ENCODE data around the gene RMP24.
"Not testable (repeated sequence)": the region's sequence is repeated elsewhere in the genome, so short reads cannot be mapped to it uniquely, and the experiment has no call there.

The RMP24 gene

DNA sequence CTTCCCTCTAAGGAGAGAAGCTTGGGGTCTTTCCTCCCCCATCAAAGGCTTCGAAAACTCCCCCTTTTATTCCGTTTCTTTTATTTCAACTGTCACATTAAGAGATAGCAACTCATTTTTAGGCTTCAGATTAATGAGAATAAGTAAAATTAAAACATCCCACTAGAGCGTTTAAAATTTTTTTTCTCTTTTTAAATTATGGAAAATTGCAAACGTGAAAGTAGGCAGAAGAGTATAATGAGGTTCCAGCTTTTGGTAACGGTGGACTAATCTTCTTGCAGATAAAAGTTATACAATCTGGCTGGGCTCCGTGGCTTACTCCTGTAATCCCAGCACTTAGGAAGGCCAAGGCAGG, 21.9 kb upstream of the RMP24 start:
- no peaks in the 10 kb centered on the region for H3K36me3 ChIP-seq

DNA sequence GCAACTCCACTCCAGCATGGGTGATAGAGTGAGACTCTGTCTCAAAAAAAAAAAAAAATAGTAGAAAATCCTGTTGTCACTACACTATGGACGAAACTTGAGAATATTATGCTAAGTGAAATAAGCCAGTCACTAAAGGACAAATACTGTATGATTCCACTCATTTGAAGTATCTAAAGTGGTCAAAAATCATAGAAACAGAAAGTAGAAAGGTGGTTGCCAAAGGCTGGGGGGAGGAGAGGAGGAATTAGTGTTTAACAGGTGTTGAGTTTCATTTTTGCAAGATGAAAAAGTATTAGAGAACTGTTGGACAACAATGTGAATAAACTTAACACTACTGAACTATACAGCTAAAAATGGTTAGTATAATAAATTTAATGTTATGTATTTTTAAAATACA, 18.8 kb upstream of the RMP24 start:
- Histone ChIP-seq H3K36me3 (no peaks in the 10 kb centered on the region), H3K27me3 (no peaks in the 10 kb centered on the region), H3K9me3 (peaks cover 3% of the 10 kb centered on the region; the same call in 1 of the 2 replicates), H3K4me3 (no peak overlapping the region)
- no peak for DNase-seq

More for the DNA sequence above, 21.9 kb upstream of the RMP24 start:
- Histone ChIP-seq H3K9me3 (no peaks in the 10 kb centered on the region), H3K27me3 (no peaks in the 10 kb centered on the region), H3K4me3 (no peak overlapping the region)
- DNase-seq = no peak

DNA sequence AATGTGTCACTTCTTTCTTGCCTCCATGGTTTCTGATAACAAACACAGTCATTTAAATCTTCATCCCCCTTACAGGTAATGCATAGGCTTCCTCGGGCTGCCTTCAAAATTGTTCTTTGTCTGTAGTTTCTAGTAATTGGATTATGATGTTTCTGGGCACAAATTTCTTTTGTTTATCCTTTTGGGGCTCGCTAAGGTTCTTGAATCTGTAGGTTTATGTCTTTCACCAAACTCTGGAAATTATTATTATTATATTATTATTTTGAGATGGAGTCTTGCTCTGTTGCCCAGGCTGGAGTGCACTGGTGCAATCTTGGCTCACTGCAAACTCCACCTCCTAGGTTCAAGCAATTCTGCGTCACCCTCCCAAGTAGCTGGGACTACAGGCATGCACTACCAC, 16.3 kb upstream of the RMP24 start:
- DNase-seq = no peak
- H3K4me3 ChIP-seq = no peak overlapping the region
- H3K9me3 ChIP-seq = peaks cover 3% of the 10 kb centered on the region; the same call in 1 of the 2 replicates
- H3K27me3 ChIP-seq = no peaks in the 10 kb centered on the region
- H3K36me3 ChIP-seq = no peaks in the 10 kb centered on the region

DNA sequence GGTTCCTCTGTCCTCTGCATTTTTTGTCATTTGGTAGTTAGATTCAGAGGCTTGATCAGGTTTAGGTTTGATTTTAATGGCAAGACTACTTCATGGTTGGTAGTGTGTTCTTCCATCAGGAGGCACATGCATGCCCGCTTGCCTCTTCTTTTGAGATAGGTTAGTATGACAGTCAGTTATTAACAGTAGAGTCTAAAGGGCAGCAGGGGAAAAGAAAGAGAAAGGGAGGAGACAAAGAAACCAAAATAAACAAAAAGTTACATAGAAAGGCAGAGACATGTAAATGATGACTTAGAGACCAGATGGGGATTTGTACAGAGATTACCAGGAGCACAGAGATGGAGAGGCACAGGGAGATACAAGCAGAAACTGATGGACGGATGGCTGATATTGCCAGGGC, 10.2 kb upstream of the RMP24 start:
- Histone ChIP-seq H3K9me3 (peaks cover 3% of the 10 kb centered on the region; the same call in 1 of the 2 replicates), H3K27me3 (no peaks in the 10 kb centered on the region), H3K4me3 (no peak overlapping the region), H3K36me3 (no peaks in the 10 kb centered on the region)
- DNase-seq = no peak

DNA sequence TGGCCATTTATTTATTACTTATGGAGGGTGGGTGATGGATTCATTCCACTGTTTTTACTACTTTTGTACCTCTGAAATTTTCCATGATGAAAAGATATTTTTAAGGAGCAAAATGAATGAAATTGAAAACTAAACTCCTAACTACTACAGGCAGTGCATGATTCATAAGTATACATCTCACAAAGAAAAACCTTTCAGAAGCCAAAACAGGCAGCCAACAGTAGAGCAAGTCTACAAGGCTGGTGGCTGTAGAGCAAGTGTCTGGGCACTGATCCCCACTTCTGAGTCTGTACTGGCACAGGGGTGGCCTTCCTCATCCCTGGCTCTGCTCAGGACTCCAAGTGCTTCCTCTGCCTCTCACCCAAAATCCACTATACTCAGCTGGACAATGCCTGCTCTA, 8.2 kb upstream of the RMP24 start:
- H3K27me3 ChIP-seq = no peaks in the 10 kb centered on the region
- no peaks in the 10 kb centered on the region for H3K9me3 ChIP-seq
- DNase-seq = no peak
- H3K4me3 ChIP-seq = no peak overlapping the region
- no peaks in the 10 kb centered on the region for H3K36me3 ChIP-seq

DNA sequence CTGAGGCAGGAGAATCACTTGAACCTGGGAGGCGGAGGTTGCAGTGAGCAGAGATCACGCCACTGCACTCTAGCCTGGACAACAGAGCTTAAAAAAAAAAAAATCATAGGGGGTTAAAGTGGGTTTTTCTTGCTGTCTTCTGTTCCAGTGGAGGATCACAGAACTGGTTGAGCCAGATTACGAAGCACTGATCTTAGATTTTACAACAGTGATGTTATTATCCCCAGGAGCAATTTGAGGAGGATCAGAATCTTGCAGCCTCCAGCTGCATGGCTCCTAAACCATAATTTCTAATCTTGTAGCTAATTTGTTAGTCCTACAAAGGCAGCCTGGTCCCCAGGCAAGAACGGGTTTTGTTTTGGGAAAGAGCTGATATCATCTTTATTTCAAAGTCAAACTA, 4.6 kb upstream of the RMP24 start:
- H3K36me3 ChIP-seq, DNase-seq, H3K4me3 ChIP-seq, H3K9me3 ChIP-seq, H3K27me3 ChIP-seq: not testable (repeated sequence)

DNA sequence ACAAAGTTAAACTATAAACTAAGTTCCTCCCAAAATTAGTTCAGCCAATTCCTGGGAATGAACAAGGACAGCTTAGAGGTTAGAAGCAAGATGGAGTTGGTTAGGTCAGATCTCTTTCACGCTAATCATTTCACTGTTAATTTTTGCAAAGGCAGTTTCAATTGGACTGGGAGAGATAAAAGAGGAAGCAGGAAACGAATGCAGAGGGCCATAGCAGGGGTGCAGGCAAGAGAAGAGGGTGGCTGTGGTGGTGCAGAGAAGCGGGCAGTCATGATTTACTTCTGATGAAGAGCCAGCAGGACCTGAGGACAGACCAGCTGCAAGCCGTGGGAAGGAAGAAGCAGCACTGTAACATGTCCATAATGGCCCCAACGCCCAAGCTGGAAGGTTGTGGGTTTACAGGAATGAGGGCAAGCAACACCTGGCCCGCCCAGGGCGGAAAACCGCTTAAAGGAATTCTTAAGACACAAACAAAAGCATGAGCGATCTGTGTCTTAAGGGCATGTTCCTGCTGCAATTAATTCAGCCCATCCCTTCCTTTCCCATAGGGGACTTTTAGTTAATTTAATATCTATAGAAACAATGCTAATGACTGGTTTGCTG, 4.1 kb upstream of the RMP24 start:
- Histone ChIP-seq H3K9me3 (no peaks in the 10 kb centered on the region), H3K27me3 (no peaks in the 10 kb centered on the region), H3K36me3 (no peaks in the 10 kb centered on the region), H3K4me3 (no peak overlapping the region)
- no peak for DNase-seq

DNA sequence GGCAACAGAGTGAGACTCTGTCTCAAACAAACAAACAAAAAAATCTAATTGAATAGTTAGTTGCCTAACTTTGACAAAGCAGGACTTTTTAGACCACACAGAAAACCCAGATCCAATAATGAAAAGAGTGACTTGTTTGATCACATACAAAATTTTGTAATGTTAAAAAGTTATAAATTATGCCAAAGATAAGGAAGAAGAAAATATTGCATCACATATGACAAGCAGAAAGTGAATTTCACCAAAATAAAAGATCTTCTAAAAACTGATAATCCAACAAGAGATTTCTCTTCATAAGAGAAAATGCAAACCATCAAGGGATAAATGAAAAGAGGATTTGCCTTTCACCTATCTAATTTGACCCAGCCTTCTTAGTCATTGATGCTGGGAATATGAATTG, 2.8 kb upstream of the RMP24 start:
- no peaks in the 10 kb centered on the region for H3K9me3 ChIP-seq
- H3K36me3 ChIP-seq = peaks cover 8% of the 10 kb centered on the region
- no peak overlapping the region for H3K4me3 ChIP-seq
- no peak for DNase-seq
- no peaks in the 10 kb centered on the region for H3K27me3 ChIP-seq

DNA sequence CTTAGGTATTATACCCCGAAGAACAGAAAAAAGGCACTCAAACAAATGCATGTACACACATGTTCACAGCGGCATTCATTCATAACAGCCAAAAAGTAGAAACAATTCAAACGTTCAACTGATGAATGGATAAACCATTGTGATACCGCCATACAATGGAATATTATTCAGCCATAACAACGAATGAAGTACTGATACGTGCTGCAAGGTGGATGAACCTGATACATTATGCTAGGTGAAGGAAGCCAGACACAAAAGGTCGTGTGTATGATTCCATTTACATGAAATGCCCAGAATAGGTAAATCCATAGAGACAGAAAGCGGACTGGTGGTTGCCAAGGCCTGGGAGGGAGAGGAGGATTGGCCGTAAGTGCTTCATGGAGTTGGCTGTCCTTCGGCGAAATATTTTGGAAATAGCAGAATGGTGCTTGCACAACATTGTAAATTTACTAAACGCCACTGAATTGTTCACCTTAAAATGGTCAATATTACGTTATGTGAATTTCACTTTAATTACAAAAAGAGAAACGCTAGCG, 750 bp upstream of the RMP24 start:
- H3K27me3 ChIP-seq = no peaks in the 10 kb centered on the region
- H3K36me3 ChIP-seq = peaks cover 26% of the 10 kb centered on the region
- no peak for DNase-seq
- peak overlapping the region; percentile 88 for H3K4me3 ChIP-seq
- no peaks in the 10 kb centered on the region for H3K9me3 ChIP-seq

DNA sequence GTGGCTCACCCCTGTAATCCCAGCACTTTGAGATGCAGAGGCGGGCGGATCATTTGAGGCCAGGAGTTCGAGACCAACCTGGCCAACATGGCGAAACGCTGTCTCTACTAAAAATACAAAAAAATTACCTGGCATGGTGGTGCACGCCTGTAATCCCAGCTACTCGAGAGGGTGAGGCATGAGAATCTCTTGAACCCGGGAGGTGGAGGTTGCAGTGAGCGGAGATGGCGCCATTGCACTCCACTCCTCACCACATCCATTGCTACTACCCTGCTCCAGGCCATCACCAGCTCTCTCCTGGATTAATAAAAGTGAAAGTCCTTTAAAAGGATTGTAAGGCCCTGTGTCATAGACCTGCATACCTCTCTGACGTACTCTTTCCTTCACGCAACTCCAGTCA, 1.2 kb downstream of the RMP24 start:
- H3K4me3 ChIP-seq = peak overlapping the region; percentile 88
- DNase-seq = no peak
- peaks cover 43% of the 10 kb centered on the region for H3K36me3 ChIP-seq
- H3K27me3 ChIP-seq = no peaks in the 10 kb centered on the region
- H3K9me3 ChIP-seq = no peaks in the 10 kb centered on the region

DNA sequence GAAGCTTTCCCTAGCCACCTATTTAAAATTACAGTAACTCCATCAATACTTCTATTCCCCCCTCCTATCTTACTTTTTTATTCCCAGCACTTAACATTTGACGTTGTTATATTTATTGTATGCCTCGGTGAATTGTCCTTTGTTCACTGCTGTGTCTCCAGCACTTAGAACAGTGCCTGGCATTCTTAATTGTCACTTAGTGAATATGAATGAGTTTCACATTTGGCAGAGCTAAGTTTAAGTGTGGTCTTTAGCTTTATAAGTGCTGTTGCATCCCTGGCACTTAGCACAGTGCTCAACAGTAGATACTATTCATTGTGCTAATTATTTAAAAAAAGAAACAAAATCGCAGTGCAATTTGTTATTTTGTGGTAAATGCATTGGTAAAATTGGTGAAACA, 1.7 kb downstream of the RMP24 start:
- Histone ChIP-seq H3K36me3 (peaks cover 48% of the 10 kb centered on the region), H3K9me3 (no peaks in the 10 kb centered on the region), H3K4me3 (no peak overlapping the region), H3K27me3 (no peaks in the 10 kb centered on the region)
- DNase-seq = no peak

DNA sequence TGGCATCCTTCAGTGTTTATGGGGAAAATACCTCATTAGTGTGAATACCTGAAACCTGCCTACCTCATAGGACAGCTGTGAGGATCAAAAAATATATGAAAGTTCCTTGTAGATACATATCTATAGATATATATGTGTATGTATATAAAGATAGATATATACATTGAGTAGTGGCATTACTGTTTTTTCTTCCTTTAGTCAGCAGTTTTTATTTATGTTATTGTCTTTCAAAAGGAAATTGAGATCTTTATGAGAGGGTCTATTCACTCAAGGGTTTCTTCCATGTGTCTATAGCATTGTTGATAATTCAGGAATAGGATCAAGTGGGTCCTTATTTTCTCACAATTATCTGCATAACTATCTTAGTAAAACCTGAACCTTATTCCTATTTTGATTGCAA, 6.6 kb downstream of the RMP24 start:
- no peaks in the 10 kb centered on the region for H3K27me3 ChIP-seq
- peaks cover 65% of the 10 kb centered on the region for H3K36me3 ChIP-seq
- H3K4me3 ChIP-seq = no peak overlapping the region
- DNase-seq = no peak
- H3K9me3 ChIP-seq = no peaks in the 10 kb centered on the region

DNA sequence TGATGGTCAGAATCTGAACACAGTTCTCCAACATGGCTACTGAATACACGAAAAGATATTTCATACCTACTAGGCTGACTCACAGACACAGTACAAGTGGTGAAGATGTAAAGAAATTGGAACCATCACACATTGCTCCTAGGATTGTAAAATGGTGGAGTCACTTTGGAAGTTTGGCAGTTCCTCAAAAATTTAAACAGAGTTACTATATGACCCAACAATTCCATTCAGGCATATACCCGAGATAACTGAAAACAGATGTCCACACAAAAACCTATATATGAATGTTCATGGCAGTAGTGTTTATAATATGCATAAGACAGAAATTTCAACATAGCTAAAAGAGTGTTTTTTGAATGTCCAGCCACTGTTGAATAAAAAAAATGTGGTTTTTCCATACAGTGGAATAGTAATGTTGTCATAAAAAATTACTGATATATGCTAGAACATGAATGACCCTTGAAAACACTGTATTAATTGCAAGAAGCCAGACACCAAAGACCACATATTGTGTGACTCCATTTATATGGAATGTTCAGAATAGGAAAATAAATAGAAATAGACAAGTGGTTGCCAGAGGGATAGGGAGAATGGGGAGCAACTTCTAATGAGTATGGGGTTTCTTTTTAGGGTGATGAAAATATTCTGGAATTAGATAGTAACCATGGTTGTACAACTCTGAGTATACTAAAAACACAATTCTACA, 10.1 kb downstream of the RMP24 start:
- no peak for DNase-seq
- no peaks in the 10 kb centered on the region for H3K9me3 ChIP-seq

DNA sequence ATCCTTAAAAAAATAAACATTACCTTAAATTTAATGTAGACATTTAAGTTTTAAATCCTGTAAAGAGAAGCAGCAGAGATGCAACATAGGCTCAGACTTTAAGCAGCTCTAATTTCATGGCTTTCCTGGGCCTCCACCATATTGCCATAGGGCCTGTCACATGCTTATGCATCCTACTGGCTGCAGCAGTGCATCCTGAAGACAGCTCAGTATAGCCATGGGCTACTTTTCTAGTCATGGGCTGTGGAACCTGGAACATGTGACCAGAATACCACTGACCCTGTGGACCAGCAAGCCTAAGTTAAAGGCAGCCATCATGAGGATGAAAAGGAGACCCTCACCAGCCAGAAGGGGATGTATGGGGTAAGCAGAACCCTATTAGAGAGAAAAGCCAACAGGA, 10.7 kb downstream of the RMP24 start:
- no peaks in the 10 kb centered on the region for H3K9me3 ChIP-seq
- DNase-seq = no peak
- H3K27me3 ChIP-seq = no peaks in the 10 kb centered on the region
- peaks cover 30% of the 10 kb centered on the region for H3K36me3 ChIP-seq
- no peak overlapping the region for H3K4me3 ChIP-seq

More for the DNA sequence above, 10.1 kb downstream of the RMP24 start:
- Histone ChIP-seq H3K27me3 (no peaks in the 10 kb centered on the region), H3K36me3 (peaks cover 36% of the 10 kb centered on the region), H3K4me3 (no peak overlapping the region)

DNA sequence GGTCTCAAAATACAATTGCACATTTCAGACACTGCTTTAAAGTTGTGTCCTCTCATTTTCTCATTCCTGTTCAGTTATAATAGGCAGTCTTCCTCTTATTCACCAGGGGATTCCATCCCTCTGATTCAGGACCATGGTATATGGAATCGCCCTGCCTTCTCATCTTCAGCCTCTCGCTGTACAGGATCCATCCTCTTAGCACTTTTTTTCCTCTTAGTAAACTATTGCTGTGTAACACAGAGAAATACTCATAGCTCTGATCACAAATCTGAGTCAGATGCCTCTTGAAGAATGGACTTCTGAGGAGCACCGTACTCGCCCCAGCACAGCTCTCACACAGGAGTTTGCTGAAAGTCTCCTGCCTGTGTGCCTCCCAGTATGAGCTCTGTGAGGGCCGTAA, 11.3 kb downstream of the RMP24 start:
- no peaks in the 10 kb centered on the region for H3K27me3 ChIP-seq
- no peaks in the 10 kb centered on the region for H3K9me3 ChIP-seq
- no peak overlapping the region for H3K4me3 ChIP-seq
- DNase-seq = no peak
- peaks cover 23% of the 10 kb centered on the region for H3K36me3 ChIP-seq

DNA sequence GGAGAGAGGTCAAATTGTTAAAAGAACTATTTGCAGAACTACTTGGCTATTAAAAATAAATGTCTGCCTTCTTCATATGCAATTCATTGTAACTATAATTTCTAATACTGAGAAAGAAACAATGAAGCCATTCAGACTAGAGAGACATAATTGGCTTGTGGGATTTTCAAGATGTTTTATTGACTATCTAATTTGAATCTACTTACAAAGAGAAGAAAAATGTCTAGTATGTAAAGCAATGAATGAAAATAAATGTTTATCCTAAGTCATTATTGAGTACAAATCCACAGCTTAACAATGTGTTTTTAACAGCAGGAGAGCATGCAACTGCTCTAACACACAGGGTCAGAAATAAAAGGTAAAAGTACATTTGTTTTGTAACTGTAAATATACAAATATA, 19.2 kb downstream of the RMP24 start:
- H3K9me3 ChIP-seq = no peaks in the 10 kb centered on the region
- no peak for DNase-seq
- H3K27me3 ChIP-seq = no peaks in the 10 kb centered on the region
- no peaks in the 10 kb centered on the region for H3K36me3 ChIP-seq
- no peak overlapping the region for H3K4me3 ChIP-seq

DNA sequence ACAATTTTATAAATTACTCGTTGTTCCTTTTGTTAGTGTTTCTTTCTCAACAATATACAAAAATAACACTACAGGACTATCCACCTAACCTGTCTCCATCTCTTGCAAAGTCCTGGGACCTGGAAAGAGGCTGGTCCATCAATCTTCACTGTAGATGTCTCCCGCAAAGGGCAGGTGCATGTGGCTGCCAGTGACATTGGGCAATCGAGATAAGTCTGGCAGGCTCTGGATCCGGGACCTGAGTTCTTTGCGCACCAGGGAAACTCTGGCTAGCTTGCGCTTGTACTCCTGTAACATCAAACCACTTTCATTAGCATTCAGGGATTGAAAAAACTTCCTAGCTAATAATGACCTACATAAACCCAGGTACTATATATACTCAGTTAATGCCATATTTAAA, 20.5 kb downstream of the RMP24 start:
- Histone ChIP-seq H3K36me3 (no peaks in the 10 kb centered on the region), H3K9me3 (no peaks in the 10 kb centered on the region), H3K4me3 (no peak overlapping the region), H3K27me3 (no peaks in the 10 kb centered on the region)
- no peak for DNase-seq

DNA sequence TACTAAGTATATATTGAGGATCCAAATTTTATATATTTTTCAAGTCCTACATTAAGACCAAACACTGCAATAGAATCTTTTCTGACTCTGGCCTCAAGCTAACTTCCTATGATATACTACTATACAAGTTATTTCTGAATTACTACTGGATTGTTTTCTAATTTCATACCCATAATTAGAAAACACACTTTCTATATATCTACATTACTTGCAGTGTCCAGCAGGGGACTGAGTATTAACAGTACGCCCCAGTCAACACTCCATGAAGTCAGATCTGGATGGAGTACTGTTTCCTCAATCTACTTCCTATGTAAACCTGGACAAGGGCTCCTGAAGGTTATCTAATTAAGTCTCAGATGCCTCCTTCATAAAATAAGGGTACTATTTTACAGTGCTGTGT, 26.5 kb downstream of the RMP24 start:
- Histone ChIP-seq H3K36me3 (no peaks in the 10 kb centered on the region), H3K27me3 (no peaks in the 10 kb centered on the region), H3K4me3 (no peak overlapping the region), H3K9me3 (no peaks in the 10 kb centered on the region)
- no peak for DNase-seq

Measured in MG63 (cell line).